H1 (cell line): ENCODE data around the gene MAP3K13. TPM values are rescaled to one million over a fixed set of nuclear protein-coding genes. Genes with fewer than 3 reads are reported as not detected.

Experiments
- CTCF ChIA-PET: fragments of 300-600 bp; sonication (Branson Sonifier 250); formaldehyde crosslinking; loops from one replicate; lab custom pipeline; 2021; ENCODE audit not compliant: partially characterized antibody; lab: Charles Lee
- POLR2A ChIA-PET: fragments of 300-600 bp; sonication (Branson Sonifier 250); formaldehyde crosslinking; loops from one replicate; lab custom pipeline; 2021; ENCODE audit warnings: inconsistent platforms; ENCODE audit not compliant: partially characterized antibody; lab: Charles Lee
- DNase-seq, 2 experiments: peaks; one replicate each; pipeline versions ENCODE4 v3.0.0 to v3.0.0-alpha.2; 2010 to 2022; ENCODE audit warnings: low spot score in 2 of 2, low read depth in 1 of 2, mixed read lengths in 1 of 2
- FAIRE-seq: peaks from 2 replicates; lab custom pipeline; 2011; peaks lifted over from hg19 to GRCh38; lab: Jason Lieb, UNC
- H2AFZ ChIP-seq: 2 replicates; pipeline ENCODE4 v1.8.1; 2012; ENCODE audit warnings: low read length, inconsistent platforms
- H2AK5ac ChIP-seq: 2 replicates; pipeline ENCODE4 v1.6.1; 2013; ENCODE audit warnings: low read depth, low read length
- H2BK120ac ChIP-seq: replicated peaks from 2 replicates; pipeline ENCODE3; 2013; ENCODE audit warnings: low read depth, low read length, inconsistent platforms
- H2BK12ac ChIP-seq: 2 replicates; pipeline ENCODE4 v1.6.1; 2013; ENCODE audit warnings: low read depth, low read length
- H2BK15ac ChIP-seq: 2 replicates; pipeline ENCODE4 v1.6.1; 2013; ENCODE audit warnings: low read length
- H2BK20ac ChIP-seq: 2 replicates; pipeline ENCODE4 v1.6.1; 2013; ENCODE audit warnings: low read length
- H2BK5ac ChIP-seq: 2 replicates; pipeline ENCODE4 v1.6.1; 2013; ENCODE audit warnings: low read depth, low read length
- H3K14ac ChIP-seq: 2 replicates; pipeline ENCODE4 v1.6.1; 2013; ENCODE audit warnings: inconsistent platforms; ENCODE audit not compliant: insufficient read length
- H3K18ac ChIP-seq: 2 replicates; pipeline ENCODE4 v1.6.1; 2013; ENCODE audit warnings: low read length; ENCODE audit errors: extremely low read depth
- H3K23ac ChIP-seq: 2 replicates; pipeline ENCODE4 v1.6.1; 2013; ENCODE audit warnings: inconsistent platforms; ENCODE audit not compliant: insufficient read length
- H3K23me2 ChIP-seq: 2 replicates; pipeline ENCODE4 v1.6.1; 2013; ENCODE audit warnings: low read depth, low read length
- H3K27ac ChIP-seq: 2 replicates; pipeline ENCODE4 v1.6.1; 2011; ENCODE audit warnings: low read depth, low read length, inconsistent platforms
- H3K27me3 ChIP-seq, 4 experiments: replicated peaks in 1 of 4; 1 replicate in 1 of 4; 2 replicates in 3 of 4; pipeline versions ENCODE4 v1.6.1 to v1.8.1; 2011 to 2013; ENCODE audit warnings: low read length in 3 of 4, mild to moderate bottlenecking in 3 of 4, inconsistent platforms in 2 of 4, mixed read lengths in 2 of 4, moderate library complexity in 1 of 4; ENCODE audit not compliant: control insufficient read depth in 3 of 4, insufficient read depth in 3 of 4; ENCODE audit errors: extremely low read depth in 1 of 4
- H3K36me3 ChIP-seq, 4 experiments: 2 replicates each; pipeline versions ENCODE4 v1.6.1 to v1.8.1; 2011 to 2013; ENCODE audit warnings: mild to moderate bottlenecking in 4 of 4, low read length in 3 of 4, moderate library complexity in 2 of 4, control low read depth in 1 of 4, inconsistent platforms in 1 of 4; ENCODE audit not compliant: insufficient read depth in 4 of 4, control insufficient read depth in 2 of 4
- H3K4ac ChIP-seq: replicated peaks from 2 replicates; pipeline ENCODE3; 2013; ENCODE audit warnings: low read length, low read depth, mixed read lengths, inconsistent platforms; ENCODE audit not compliant: insufficient read length
- H3K4me1 ChIP-seq, 4 experiments: replicated peaks in 1 of 4; 1 replicate in 1 of 4; 2 replicates in 3 of 4; pipeline versions ENCODE4 v1.6.1 to v1.8.1; 2011 to 2013; ENCODE audit warnings: low read length in 3 of 4, inconsistent platforms in 2 of 4, mixed read lengths in 1 of 4; ENCODE audit not compliant: insufficient read depth in 4 of 4, control insufficient read depth in 3 of 4
- H3K4me2 ChIP-seq, 2 experiments: 2 replicates each; pipeline versions ENCODE4 v1.6.1 to v1.8.1; 2011 to 2013; ENCODE audit warnings: low read depth in 2 of 2, low read length in 2 of 2, control low read depth in 1 of 2, inconsistent platforms in 1 of 2, mild to moderate bottlenecking in 1 of 2; ENCODE audit not compliant: insufficient read depth in 1 of 2
- H3K4me3 ChIP-seq, 4 experiments: fragments of 200-600, 300-600 bp in 1 of 4; sonication (generic), shearing (Covaris generic), sonication (Bioruptor Twin) in 1 of 4; 2 replicates each; pipeline versions ENCODE4 v1.5.1 to v1.8.1; 2011 to 2016; ENCODE audit warnings: low read length in 4 of 4, low read depth in 3 of 4, control low read depth in 2 of 4, inconsistent platforms in 2 of 4, mild to moderate bottlenecking in 2 of 4, mixed read lengths in 1 of 4, moderate library complexity in 1 of 4; ENCODE audit not compliant: insufficient read depth in 2 of 4; ENCODE audit errors: extremely low read depth in 1 of 4
- H3K56ac ChIP-seq: replicated peaks from 2 replicates; pipeline ENCODE3; 2013; ENCODE audit warnings: low read depth, mild to moderate bottlenecking, mixed read lengths, low read length, inconsistent platforms; ENCODE audit not compliant: insufficient read length
- H3K79me1 ChIP-seq: 2 replicates; pipeline ENCODE4 v1.6.1; 2013; ENCODE audit warnings: low read depth, low read length, control low read depth
- H3K79me2 ChIP-seq, 2 experiments: 2 replicates each; pipeline versions ENCODE4 v1.6.1 to v1.8.1; 2012 to 2013; ENCODE audit warnings: low read length in 2 of 2, mild to moderate bottlenecking in 2 of 2, inconsistent platforms in 1 of 2; ENCODE audit not compliant: insufficient read depth in 2 of 2, control insufficient read depth in 1 of 2
- H3K9ac ChIP-seq, 4 experiments: replicated peaks in 1 of 4; 1 replicate in 1 of 4; 2 replicates in 3 of 4; pipeline versions ENCODE4 v1.6.1 to v1.8.1; 2011 to 2013; ENCODE audit warnings: low read depth in 3 of 4, low read length in 3 of 4, control low read depth in 2 of 4, mild to moderate bottlenecking in 2 of 4, moderate library complexity in 2 of 4, inconsistent platforms in 1 of 4; ENCODE audit errors: extremely low read depth in 1 of 4
- H3K9me3 ChIP-seq, 2 experiments: 2 replicates each; pipeline versions ENCODE4 v1.6.1 to v1.8.1; 2012 to 2013; ENCODE audit warnings: mild to moderate bottlenecking in 2 of 2, moderate library complexity in 2 of 2, control low read depth in 1 of 2, inconsistent platforms in 1 of 2, low read depth in 1 of 2, low read length in 1 of 2, mixed read lengths in 1 of 2; ENCODE audit not compliant: insufficient read depth in 2 of 2
- H4K20me1 ChIP-seq, 2 experiments: replicated peaks in 1 of 2; 2 replicates each; pipeline versions ENCODE3 to v1.8.1; 2011 to 2013; ENCODE audit warnings: inconsistent platforms in 2 of 2, low read length in 2 of 2, mild to moderate bottlenecking in 1 of 2; ENCODE audit not compliant: insufficient read depth in 2 of 2, control insufficient read depth in 1 of 2
- H4K5ac ChIP-seq: 2 replicates; pipeline ENCODE4 v1.6.1; 2013; ENCODE audit warnings: low read length, low read depth, mixed read lengths, inconsistent platforms; ENCODE audit not compliant: insufficient read length
- H4K8ac ChIP-seq: 2 replicates; pipeline ENCODE4 v1.8.0; 2013; ENCODE audit warnings: mild to moderate bottlenecking, moderate library complexity, low read length, inconsistent platforms; ENCODE audit not compliant: insufficient read depth; ENCODE audit errors: extremely low read depth
- H4K91ac ChIP-seq: replicated peaks from 2 replicates; pipeline ENCODE3; 2013; ENCODE audit warnings: low read length, mixed read lengths, inconsistent platforms; ENCODE audit not compliant: insufficient read length
- ASH2L ChIP-seq: fragments of 200-600, 300-600 bp; sonication (generic); IDR thresholded peaks from one replicate; pipeline ENCODE4 v1.7.1; 2017; ENCODE audit warnings: low read length
- BCL11A ChIP-seq, 2 experiments: IDR thresholded peaks; one replicate each; pipeline ENCODE4 v1.6.1; 2011; ENCODE audit warnings: low read depth in 2 of 2, low read length in 2 of 2, mild to moderate bottlenecking in 2 of 2
- CTBP2 ChIP-seq: IDR thresholded peaks from 2 replicates; pipeline ENCODE4 v1.7.0; 2011; ENCODE audit warnings: borderline replicate concordance, mild to moderate bottlenecking, moderate library complexity, mixed read lengths, low read length; ENCODE audit not compliant: insufficient read depth, insufficient read length
- MAFK ChIP-seq: IDR thresholded peaks from 2 replicates; pipeline ENCODE4 v1.6.1; 2012; ENCODE audit warnings: low read depth, mild to moderate bottlenecking, improper control_type of control experiment, low read length
- PHF8 ChIP-seq: fragments of 200-600 bp; sonication (generic); conservative IDR thresholded peaks from 2 replicates; pipeline ENCODE4 v1.7.1; 2012; ENCODE audit warnings: low read depth, mild to moderate bottlenecking, inconsistent platforms, low read length, moderate library complexity
- SRF ChIP-seq: IDR thresholded peaks from 2 replicates; pipeline ENCODE4 v1.6.1; 2011; ENCODE audit warnings: mild to moderate bottlenecking, low read depth, low read length, moderate library complexity
- TCF12 ChIP-seq: IDR thresholded peaks from 2 replicates; pipeline ENCODE4 v1.6.1; 2011; ENCODE audit warnings: low read depth, mild to moderate bottlenecking, low read length
- WGBS, 2 experiments: shearing (Covaris generic) in 1 of 2; methylation state at CpG; one replicate each; pipeline versions ENCODE4 v1.1.6 to v1.1.7; 2013 to 2015; ENCODE audit warnings: low lambda C conversion rate in 2 of 2, mixed read lengths in 2 of 2, inconsistent platforms in 1 of 2, low coverage in 1 of 2, missing lambda C conversion rate in 1 of 2; ENCODE audit not compliant: insufficient replicate concordance in 2 of 2, insufficient coverage in 1 of 2, insufficient read length in 1 of 2; ENCODE audit errors: extremely low coverage in 1 of 2, missing lambda C conversion rate in 1 of 2; 5-methylcytosine and 5-hydroxymethylcytosine counted together
- polyA plus RNA-seq, 7 experiments: library from polyadenylated mRNA; depleted of rRNA in 3 of 7; stranded (reverse) in 5 of 7; unstranded in 2 of 7; fragments of >200 nt in 5 of 7; fragments of 200-250 nt in 2 of 7; gene quantifications; 1 replicate in 5 of 7; 2 replicates in 1 of 7; 4 replicates in 1 of 7; pipeline versions ENCODE4 v1.2.1 to v1.2.3, GENCODE V29; 2011 to 2013; ENCODE audit warnings: missing spikeins in 2 of 7, mixed read lengths in 2 of 7
- total RNA-seq: library from RNA; stranded (reverse); fragmentation: NEBNext Ultra II Directional; extraction: Animal tissue kit (Norgen Biotek cat#: 25700); gene quantifications from 2 replicates; pipeline ENCODE4 v1.2.1, GENCODE V29; 2021
- TF ChIP-seq, protein P1 (sequence below): IDR thresholded peaks from 2 replicates; pipeline ENCODE4 v1.6.1; 2011; ENCODE audit warnings: low read length, improper control_type of control experiment

The MAP3K13 gene
- total and polyA plus RNA-seq, 2 of the 8 experiments (the other 6 are each of a cell fraction or from before 2014, with no cell fraction given) = 6.8 to 17.9 TPM

DNA sequence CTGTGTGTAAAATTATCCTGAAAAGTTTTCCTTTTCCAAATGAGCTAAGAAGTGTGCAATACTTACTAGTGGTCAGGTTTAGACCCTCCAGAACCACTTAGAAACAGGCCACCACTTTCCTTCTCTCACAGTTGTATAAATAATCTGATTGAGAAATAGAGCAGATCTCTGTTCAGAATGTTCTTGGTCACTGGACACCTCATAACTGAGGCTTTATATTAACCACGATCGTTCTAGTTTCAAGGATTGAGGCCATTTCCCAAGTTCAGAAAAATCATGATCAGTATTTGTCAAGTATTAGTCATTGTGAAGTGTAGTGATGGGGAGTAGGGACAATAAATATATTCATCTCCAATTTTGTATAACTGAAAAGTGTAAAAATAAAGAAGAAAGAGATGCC, 1.0 kb upstream of the MAP3K13 start:
- Histone ChIP-seq H3K27me3 (peaks cover 2 to 13% (median 5%) of the 10 kb centered on the region in 4 experiments; a peak in 6 of 7 replicates), H3K9ac (no peak overlapping the region), H4K91ac (no peak overlapping the region), H3K27ac (no peak overlapping the region), H2BK15ac (no peak overlapping the region), H3K4me3 (no peak overlapping the region), H3K56ac (no peak overlapping the region), H3K14ac (no peak overlapping the region), H4K5ac (no peak overlapping the region), H2BK120ac (no peak overlapping the region), H3K79me1 (no peaks in the 10 kb centered on the region), H3K9me3 (no peaks in the 10 kb centered on the region), H2BK12ac (no peak overlapping the region), H2AK5ac (no peak overlapping the region), H4K8ac (no peak overlapping the region), H2BK20ac (no peak overlapping the region), H3K23ac (no peak overlapping the region), H4K20me1 (no peaks in the 10 kb centered on the region), H3K36me3 (no peaks in the 10 kb centered on the region), H3K23me2 (peaks cover 4% of the 10 kb centered on the region; the same call in 1 of the 2 replicates), H2AFZ (no peak overlapping the region), H3K18ac (no peak overlapping the region), H3K4ac (no peak overlapping the region), H3K4me2 (no peak overlapping the region; a peak in 1 of 4 replicates), H3K4me1 (no peaks in the 10 kb centered on the region), H2BK5ac (no peak overlapping the region), H3K79me2 (no peaks in the 10 kb centered on the region)
- DNase-seq = no peak
- CTCF ChIA-PET = interaction anchor here (0.9 to 1.1 kb wide), 3 partner anchors 8 to 99 kb away, joined by 3 to 7 read pairs (median 4); no protein-coding TSS in a partner anchor
- no peak for TF ChIP-seq MAFK
- no peak for TF ChIP-seq TCF12
- TF ChIP-seq SRF = no peak
- TF ChIP-seq ASH2L = no peak
- no peak for TF ChIP-seq PHF8
- no peak for TF ChIP-seq CTBP2
- TF ChIP-seq BCL11A (IDR thresholded peaks at IDR 0.05; ENCODE audit: low read depth in 2 of 2, low read length in 2 of 2) = no peak
- TF ChIP-seq, protein P1, sequence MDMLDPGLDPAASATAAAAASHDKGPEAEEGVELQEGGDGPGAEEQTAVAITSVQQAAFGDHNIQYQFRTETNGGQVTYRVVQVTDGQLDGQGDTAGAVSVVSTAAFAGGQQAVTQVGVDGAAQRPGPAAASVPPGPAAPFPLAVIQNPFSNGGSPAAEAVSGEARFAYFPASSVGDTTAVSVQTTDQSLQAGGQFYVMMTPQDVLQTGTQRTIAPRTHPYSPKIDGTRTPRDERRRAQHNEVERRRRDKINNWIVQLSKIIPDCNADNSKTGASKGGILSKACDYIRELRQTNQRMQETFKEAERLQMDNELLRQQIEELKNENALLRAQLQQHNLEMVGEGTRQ = no peak
- 87% methylated on average over 2 of the region's 2 CpGs; no CpG with 5 or more reads in 1 of the 2 experiments for WGBS, 2 experiments
- FAIRE-seq = no peak
- POLR2A ChIA-PET = no interaction called here
